ENCODE data around the gene TNPO2. TPM values are rescaled to one million over a fixed set of nuclear protein-coding genes. Genes with fewer than 3 reads are reported as not detected.

The TNPO2 gene
- total RNA-seq, 1 experiment from 2014 or later = 89.5 TPM

DNA sequence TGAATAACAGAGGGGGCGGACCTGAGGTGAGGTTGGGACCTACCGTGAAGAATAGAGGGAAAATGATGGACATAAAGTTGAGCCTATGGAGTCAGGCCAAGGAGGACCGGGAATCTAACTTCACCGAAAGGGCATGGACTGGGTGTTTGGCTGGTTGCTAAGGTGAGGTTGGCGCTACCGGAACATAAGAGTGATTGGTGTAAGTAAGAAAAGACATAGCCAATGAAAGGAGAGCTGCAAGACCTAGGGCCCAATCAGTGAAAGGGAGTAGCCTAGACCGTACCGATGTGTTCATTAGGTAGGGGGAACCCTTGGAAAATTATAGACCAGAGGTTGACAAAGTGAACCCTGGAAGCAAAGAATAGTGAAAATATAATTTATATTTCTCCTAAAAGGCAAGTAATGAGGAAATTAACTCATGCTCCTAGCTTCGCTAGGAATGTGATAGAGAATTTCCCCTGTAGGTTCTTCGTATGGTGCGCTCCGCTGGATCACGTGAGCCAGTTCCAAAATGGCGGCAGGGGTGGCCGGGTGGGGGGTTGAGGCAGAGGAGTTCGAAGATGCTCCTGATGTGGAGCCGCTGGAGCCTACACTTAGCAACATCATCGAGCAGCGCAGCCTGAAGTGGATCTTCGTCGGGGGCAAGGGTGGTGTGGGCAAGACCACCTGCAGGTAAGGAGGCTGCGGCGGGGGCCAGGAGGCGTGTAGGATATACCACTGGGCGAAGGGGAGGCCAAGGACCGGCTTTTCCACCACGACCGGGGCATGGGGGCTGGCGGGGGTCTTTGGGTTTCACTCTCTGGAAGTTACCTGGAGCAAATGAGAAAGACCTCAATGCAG lies 13.5 kb upstream of the TNPO2 start, which contains the start of gene GET3:
TSS of gene GET3 (plus strand) at position 503 of the 840 bp plus-strand sequence. CDS start at position 512, 9 bp downstream.
- no peaks in the 10 kb centered on the region for H3K9me3 Mint-ChIP-seq (ENCODE audit: unreplicated experiment)
- peak within 1 kb of the TSS; percentile 99 for H3K4me3 Mint-ChIP-seq (ENCODE audit: unreplicated experiment)
- intact Hi-C loops (cut with micrococcal nuclease) = no loop called here
- DNase-seq (ENCODE audit: unreplicated experiment) = peak; percentile 100
- H3K4me1 Mint-ChIP-seq (ENCODE audit: insufficient read depth, unreplicated experiment) = peaks cover 22% of the 10 kb centered on the region
- no peak for TF ChIP-seq CTCF (IDR thresholded peaks at IDR 0.05; ENCODE audit: unreplicated experiment)
- no peaks in the 10 kb centered on the region for H3K27me3 Mint-ChIP-seq (ENCODE audit: insufficient read depth, unreplicated experiment)
- ChIA-PET POLR2A (interaction anchor here (0.6 to 8.5 kb wide), 24 partner anchors 9 to 268 kb away, joined by 3 to 235 read pairs (median 4); partner anchors contain the start of genes BEST2, FBXW9, JUNB and TNPO2), CTCF (interaction anchor here (0.6 to 2.3 kb wide), 9 partner anchors 8 to 110 kb away, joined by 3 to 8 read pairs (median 5); partner anchors contain the start of gene TNPO2)
- peaks cover 48% of the 10 kb centered on the region for H3K36me3 Mint-ChIP-seq (ENCODE audit: insufficient read depth, unreplicated experiment)
- TSS peak; percentile 73 for BruUV-seq (replicated peaks)
- H3K27ac Mint-ChIP-seq (ENCODE audit: low read depth, unreplicated experiment) = peak within 1 kb of the TSS; percentile 100

- ChIA-PET POLR2A (interaction anchor here (0.5 to 8.5 kb wide), 27 partner anchors 9 to 1108 kb away, joined by 3 to 235 read pairs (median 4); partner anchors contain the start of genes BEST2, CALR, FBXW9 and GCDH), CTCF (interaction anchor here (0.6 to 3.1 kb wide), 23 partner anchors 9 to 113 kb away, joined by 3 to 32 read pairs (median 4); partner anchors contain the start of genes PRDX2, THSD8 and TNPO2)
- Mint-ChIP-seq H3K27ac (ENCODE audit: low read depth, unreplicated experiment) (peak overlapping the region; percentile 94), H3K36me3 (ENCODE audit: insufficient read depth, unreplicated experiment) (peaks cover 47% of the 10 kb centered on the region), H3K4me1 (ENCODE audit: insufficient read depth, unreplicated experiment) (peaks cover 27% of the 10 kb centered on the region), H3K27me3 (ENCODE audit: insufficient read depth, unreplicated experiment) (no peaks in the 10 kb centered on the region), H3K4me3 (ENCODE audit: unreplicated experiment) (peak overlapping the region; percentile 90), H3K9me3 (ENCODE audit: unreplicated experiment) (no peaks in the 10 kb centered on the region)
- DNase-seq (ENCODE audit: unreplicated experiment) = peak; percentile 68
- peak; percentile 38 for TF ChIP-seq CTCF (IDR thresholded peaks at IDR 0.05; ENCODE audit: unreplicated experiment)
- intact Hi-C loops (cut with micrococcal nuclease) = loop anchor here (1.0 kb wide), 1 partner anchor 24 kb away; no protein-coding TSS in a partner anchor
- TSS peak; percentile 32 for BruUV-seq (replicated peaks)
Measured at GRCh38 chr19:12733369-12734214, 9.9 kb upstream of the TNPO2 start.

DNA sequence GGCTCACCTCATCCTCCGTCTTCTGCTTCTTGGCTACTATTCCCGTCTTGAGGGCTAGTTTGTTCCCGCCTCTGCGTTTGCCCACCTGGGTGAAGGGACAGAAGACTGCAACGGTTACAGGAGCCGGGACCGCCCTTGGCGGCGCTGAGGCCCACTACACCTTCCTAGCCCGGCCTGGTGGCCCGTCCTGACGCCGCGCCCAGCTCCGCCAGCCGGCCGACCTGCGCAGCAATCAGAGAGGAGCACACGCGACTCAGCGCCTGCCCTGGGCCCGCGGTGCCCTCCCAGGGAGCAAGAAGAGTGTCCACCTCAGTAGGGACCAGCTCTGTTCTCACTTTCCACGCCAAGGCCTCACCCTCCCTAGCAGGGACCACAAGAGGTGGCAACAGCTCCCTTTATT lies 7.6 kb upstream of the TNPO2 start:
- TF ChIP-seq CTCF (IDR thresholded peaks at IDR 0.05; ENCODE audit: unreplicated experiment) = no peak
- POLR2A ChIA-PET = interaction anchor here (0.7 to 8.5 kb wide), 3 partner anchors 9 to 59 kb away, joined by 3 to 235 read pairs (median 3); partner anchors contain the start of gene TNPO2
- H3K4me1 Mint-ChIP-seq (ENCODE audit: insufficient read depth, unreplicated experiment) = peaks cover 18% of the 10 kb centered on the region
- intact Hi-C loops (cut with micrococcal nuclease) = no loop called here
- peaks cover 55% of the 10 kb centered on the region for H3K36me3 Mint-ChIP-seq (ENCODE audit: insufficient read depth, unreplicated experiment)
- no peaks in the 10 kb centered on the region for H3K27me3 Mint-ChIP-seq (ENCODE audit: insufficient read depth, unreplicated experiment)
- no peak for DNase-seq (ENCODE audit: unreplicated experiment)
- H3K4me3 Mint-ChIP-seq (ENCODE audit: unreplicated experiment) = no peak overlapping the region
- no TSS peak for BruUV-seq (replicated peaks)
- H3K9me3 Mint-ChIP-seq (ENCODE audit: unreplicated experiment) = no peaks in the 10 kb centered on the region
- H3K27ac Mint-ChIP-seq (ENCODE audit: low read depth, unreplicated experiment) = no peak overlapping the region
- CTCF ChIA-PET = interaction anchor here (0.6 to 1.4 kb wide), 4 partner anchors 9 to 399 kb away, joined by 3 to 7 read pairs (median 4); no protein-coding TSS in a partner anchor

Measured in MCF 10A (cell line).